ENCODE measurements around the gene NELFE.

DNA sequence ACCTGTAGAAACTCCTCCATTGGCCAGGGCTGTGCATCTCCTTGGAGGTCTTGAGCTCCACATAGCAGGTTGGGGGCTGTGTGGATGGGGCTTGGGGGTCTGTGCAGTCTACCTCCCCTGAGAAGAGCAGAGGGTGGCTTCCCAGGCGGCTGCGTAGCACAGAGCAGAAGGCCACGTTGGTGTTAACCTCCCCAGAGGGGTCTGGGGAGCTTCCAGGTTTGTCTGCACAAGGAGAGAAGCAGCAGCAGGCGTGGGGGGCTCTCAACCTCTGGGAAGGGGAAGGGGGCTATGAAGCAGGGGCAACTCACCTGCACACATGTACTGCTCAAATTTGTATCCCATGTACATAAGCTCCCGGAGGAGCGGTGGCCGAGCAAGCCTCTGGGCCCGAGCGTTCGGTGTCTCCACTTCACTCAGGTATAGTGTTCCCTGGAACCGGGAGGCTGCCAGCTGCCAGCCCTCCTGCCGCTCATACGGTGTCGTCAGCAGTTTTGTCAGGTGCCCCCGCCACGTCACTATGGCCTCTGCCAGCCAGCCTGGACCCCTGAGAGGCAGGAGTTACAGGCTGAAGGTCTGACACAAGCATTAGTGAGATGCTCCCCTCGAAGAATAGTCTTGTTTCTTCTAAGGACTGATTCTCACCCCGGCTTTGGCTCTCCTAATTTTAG lies 12.0 kb upstream of the NELFE start:
- TF ChIP-seq, protein P1, sequence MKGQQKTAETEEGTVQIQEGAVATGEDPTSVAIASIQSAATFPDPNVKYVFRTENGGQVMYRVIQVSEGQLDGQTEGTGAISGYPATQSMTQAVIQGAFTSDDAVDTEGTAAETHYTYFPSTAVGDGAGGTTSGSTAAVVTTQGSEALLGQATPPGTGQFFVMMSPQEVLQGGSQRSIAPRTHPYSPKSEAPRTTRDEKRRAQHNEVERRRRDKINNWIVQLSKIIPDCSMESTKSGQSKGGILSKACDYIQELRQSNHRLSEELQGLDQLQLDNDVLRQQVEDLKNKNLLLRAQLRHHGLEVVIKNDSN (CRISPR knock-in tag; IDR thresholded peaks at IDR 0.05), result no peak
- no peak for TF ChIP-seq SMAD4 (CRISPR knock-in tag; IDR thresholded peaks at IDR 0.05)
- TF ChIP-seq, protein P2, sequence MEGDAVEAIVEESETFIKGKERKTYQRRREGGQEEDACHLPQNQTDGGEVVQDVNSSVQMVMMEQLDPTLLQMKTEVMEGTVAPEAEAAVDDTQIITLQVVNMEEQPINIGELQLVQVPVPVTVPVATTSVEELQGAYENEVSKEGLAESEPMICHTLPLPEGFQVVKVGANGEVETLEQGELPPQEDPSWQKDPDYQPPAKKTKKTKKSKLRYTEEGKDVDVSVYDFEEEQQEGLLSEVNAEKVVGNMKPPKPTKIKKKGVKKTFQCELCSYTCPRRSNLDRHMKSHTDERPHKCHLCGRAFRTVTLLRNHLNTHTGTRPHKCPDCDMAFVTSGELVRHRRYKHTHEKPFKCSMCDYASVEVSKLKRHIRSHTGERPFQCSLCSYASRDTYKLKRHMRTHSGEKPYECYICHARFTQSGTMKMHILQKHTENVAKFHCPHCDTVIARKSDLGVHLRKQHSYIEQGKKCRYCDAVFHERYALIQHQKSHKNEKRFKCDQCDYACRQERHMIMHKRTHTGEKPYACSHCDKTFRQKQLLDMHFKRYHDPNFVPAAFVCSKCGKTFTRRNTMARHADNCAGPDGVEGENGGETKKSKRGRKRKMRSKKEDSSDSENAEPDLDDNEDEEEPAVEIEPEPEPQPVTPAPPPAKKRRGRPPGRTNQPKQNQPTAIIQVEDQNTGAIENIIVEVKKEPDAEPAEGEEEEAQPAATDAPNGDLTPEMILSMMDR (IDR thresholded peaks at IDR 0.05), result no peak
- TF ChIP-seq, protein P3, sequence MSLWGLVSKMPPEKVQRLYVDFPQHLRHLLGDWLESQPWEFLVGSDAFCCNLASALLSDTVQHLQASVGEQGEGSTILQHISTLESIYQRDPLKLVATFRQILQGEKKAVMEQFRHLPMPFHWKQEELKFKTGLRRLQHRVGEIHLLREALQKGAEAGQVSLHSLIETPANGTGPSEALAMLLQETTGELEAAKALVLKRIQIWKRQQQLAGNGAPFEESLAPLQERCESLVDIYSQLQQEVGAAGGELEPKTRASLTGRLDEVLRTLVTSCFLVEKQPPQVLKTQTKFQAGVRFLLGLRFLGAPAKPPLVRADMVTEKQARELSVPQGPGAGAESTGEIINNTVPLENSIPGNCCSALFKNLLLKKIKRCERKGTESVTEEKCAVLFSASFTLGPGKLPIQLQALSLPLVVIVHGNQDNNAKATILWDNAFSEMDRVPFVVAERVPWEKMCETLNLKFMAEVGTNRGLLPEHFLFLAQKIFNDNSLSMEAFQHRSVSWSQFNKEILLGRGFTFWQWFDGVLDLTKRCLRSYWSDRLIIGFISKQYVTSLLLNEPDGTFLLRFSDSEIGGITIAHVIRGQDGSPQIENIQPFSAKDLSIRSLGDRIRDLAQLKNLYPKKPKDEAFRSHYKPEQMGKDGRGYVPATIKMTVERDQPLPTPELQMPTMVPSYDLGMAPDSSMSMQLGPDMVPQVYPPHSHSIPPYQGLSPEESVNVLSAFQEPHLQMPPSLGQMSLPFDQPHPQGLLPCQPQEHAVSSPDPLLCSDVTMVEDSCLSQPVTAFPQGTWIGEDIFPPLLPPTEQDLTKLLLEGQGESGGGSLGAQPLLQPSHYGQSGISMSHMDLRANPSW (CRISPR knock-in tag; conservative IDR thresholded peaks at IDR 0.05; ENCODE audit: low read depth), result no peak
- no peak for TF ChIP-seq RORB (CRISPR knock-in tag; IDR thresholded peaks at IDR 0.05)
- TF ChIP-seq, protein P4, sequence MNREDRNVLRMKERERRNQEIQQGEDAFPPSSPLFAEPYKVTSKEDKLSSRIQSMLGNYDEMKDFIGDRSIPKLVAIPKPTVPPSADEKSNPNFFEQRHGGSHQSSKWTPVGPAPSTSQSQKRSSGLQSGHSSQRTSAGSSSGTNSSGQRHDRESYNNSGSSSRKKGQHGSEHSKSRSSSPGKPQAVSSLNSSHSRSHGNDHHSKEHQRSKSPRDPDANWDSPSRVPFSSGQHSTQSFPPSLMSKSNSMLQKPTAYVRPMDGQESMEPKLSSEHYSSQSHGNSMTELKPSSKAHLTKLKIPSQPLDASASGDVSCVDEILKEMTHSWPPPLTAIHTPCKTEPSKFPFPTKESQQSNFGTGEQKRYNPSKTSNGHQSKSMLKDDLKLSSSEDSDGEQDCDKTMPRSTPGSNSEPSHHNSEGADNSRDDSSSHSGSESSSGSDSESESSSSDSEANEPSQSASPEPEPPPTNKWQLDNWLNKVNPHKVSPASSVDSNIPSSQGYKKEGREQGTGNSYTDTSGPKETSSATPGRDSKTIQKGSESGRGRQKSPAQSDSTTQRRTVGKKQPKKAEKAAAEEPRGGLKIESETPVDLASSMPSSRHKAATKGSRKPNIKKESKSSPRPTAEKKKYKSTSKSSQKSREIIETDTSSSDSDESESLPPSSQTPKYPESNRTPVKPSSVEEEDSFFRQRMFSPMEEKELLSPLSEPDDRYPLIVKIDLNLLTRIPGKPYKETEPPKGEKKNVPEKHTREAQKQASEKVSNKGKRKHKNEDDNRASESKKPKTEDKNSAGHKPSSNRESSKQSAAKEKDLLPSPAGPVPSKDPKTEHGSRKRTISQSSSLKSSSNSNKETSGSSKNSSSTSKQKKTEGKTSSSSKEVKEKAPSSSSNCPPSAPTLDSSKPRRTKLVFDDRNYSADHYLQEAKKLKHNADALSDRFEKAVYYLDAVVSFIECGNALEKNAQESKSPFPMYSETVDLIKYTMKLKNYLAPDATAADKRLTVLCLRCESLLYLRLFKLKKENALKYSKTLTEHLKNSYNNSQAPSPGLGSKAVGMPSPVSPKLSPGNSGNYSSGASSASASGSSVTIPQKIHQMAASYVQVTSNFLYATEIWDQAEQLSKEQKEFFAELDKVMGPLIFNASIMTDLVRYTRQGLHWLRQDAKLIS (CRISPR knock-in tag; IDR thresholded peaks at IDR 0.05; ENCODE audit: borderline replicate concordance), result no peak
- TF ChIP-seq, protein P5, sequence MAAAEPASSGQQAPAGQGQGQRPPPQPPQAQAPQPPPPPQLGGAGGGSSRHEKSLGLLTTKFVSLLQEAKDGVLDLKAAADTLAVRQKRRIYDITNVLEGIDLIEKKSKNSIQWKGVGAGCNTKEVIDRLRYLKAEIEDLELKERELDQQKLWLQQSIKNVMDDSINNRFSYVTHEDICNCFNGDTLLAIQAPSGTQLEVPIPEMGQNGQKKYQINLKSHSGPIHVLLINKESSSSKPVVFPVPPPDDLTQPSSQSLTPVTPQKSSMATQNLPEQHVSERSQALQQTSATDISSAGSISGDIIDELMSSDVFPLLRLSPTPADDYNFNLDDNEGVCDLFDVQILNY (CRISPR knock-in tag; IDR thresholded peaks at IDR 0.05), result no peak
- TF ChIP-seq TEAD4 (CRISPR knock-in tag; IDR thresholded peaks at IDR 0.05), result no peak
- TF ChIP-seq, protein P6, sequence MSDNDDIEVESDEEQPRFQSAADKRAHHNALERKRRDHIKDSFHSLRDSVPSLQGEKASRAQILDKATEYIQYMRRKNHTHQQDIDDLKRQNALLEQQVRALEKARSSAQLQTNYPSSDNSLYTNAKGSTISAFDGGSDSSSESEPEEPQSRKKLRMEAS (CRISPR knock-in tag; IDR thresholded peaks at IDR 0.05), result no peak
- TF ChIP-seq, protein P7, sequence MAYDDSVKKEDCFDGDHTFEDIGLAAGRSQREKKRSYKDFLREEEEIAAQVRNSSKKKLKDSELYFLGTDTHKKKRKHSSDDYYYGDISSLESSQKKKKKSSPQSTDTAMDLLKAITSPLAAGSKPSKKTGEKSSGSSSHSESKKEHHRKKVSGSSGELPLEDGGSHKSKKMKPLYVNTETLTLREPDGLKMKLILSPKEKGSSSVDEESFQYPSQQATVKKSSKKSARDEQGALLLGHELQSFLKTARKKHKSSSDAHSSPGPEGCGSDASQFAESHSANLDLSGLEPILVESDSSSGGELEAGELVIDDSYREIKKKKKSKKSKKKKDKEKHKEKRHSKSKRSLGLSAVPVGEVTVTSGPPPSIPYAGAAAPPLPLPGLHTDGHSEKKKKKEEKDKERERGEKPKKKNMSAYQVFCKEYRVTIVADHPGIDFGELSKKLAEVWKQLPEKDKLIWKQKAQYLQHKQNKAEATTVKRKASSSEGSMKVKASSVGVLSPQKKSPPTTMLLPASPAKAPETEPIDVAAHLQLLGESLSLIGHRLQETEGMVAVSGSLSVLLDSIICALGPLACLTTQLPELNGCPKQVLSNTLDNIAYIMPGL (CRISPR knock-in tag; IDR thresholded peaks at IDR 0.05), result no peak
- TF ChIP-seq CBFB (CRISPR knock-in tag; IDR thresholded peaks at IDR 0.05; ENCODE audit: low read depth), result no peak
- TF ChIP-seq MYBL2 (CRISPR knock-in tag; IDR thresholded peaks at IDR 0.05), result no peak
- TF ChIP-seq ZNF121 (CRISPR knock-in tag; IDR thresholded peaks at IDR 0.05), result no peak
